ENCODE results near the gene RIC8A.
A peak's percentile ranks its signal among the peaks of the same experiment; 100 is the strongest.

RIC8A gene

DNA sequence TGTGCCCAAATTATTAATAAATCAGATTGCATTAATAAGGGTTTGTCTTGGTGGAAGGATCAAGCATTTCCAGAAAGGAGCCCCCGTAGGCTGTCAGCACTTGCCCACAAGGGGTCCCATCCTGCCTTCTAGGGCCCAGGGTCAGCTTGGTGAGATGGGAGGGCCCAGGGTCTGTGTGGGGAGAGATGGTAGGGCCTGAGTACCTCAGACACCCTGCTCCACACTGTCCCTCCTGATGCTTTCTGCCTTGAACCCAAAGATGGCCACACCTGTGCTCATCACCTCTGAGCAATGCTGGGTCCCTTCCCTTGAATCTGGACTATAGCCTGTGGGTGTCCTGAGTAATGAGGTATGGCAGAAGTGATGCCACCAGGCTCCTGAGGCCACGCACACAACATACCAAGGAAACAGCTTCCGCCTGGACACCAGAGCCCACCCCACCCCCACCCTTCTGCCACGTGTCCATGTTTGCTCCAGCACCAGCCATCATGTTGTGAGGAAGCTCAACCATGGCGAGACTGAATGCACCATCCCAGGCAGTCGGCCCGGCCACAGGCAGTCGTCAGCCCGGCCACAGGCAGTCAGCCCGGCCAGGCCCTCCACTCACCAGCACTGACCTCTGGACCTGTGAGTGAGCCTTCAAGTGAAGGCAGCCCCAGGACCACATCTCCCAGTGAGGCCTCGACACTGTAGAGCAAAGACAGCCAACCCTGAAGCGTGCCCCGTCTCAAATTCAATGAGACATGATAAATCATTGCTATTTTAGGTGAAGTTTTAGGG, 7.1 kb upstream of the RIC8A start:
- Mint-ChIP-seq H3K27me3 (no peaks in the 10 kb centered on the region), H3K27ac (peak overlapping the region; percentile 22)

DNA sequence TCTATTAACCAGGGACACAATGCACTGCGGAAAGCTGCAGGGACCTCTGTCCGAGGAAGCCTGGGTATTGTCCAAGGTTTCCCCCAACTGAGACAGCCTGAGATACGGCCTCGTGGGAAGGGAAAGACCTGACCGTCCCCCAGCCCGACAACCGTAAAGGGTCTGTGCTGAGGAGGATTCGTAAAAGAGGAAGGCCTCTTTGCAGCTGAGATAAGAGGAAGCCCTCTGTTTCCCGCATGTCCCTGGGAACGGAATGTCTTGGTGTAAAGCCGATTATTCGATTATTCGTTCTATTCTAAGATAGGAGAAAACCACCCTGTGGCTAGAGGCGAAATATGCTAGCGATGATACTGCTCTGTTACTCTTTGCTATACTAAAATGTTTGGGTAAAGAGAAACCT, 5.5 kb upstream of the RIC8A start:
- peaks cover 45% of the 10 kb centered on the region for H3K4me1 Mint-ChIP-seq (ENCODE audit: low read depth)

More for the DNA sequence above, 7.1 kb upstream of the RIC8A start:
- Mint-ChIP-seq H3K4me1 (ENCODE audit: low read depth) (peaks cover 37% of the 10 kb centered on the region), H3K9me3 (ENCODE audit: low read depth) (no peaks in the 10 kb centered on the region), H3K36me3 (no peaks in the 10 kb centered on the region), H3K4me3 (no peak overlapping the region)

DNA sequence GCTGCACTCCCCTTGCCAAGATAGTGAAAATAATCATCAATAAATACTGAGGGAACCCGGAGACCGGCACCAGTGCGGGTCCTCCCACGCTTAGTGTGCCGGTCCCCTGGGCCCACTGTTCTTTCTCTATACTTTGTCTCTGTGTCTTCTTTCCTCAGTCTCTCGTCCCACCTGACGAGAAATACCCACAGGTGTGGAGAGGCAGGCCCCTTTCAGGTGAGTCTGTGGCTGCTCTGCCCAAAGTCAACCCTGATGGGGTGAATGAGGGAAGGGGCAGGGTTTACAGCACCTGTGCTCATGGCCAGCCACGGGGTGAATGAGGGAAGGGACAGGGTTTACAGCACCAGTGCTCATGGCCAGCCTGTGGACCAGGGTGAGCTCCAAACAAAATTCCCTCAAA, 5.0 kb upstream of the RIC8A start:
- Mint-ChIP-seq H3K27me3 (no peaks in the 10 kb centered on the region), H3K36me3 (no peaks in the 10 kb centered on the region), H3K4me1 (ENCODE audit: low read depth) (peaks cover 45% of the 10 kb centered on the region), H3K9me3 (ENCODE audit: low read depth) (no peaks in the 10 kb centered on the region), H3K4me3 (peak overlapping the region; percentile 70), H3K27ac (peak overlapping the region; percentile 88)

More for the DNA sequence above, 5.5 kb upstream of the RIC8A start:
- H3K27ac Mint-ChIP-seq = peak overlapping the region; percentile 88
- no peaks in the 10 kb centered on the region for H3K9me3 Mint-ChIP-seq (ENCODE audit: low read depth)
- H3K27me3 Mint-ChIP-seq = no peaks in the 10 kb centered on the region
- H3K4me3 Mint-ChIP-seq = peak overlapping the region; percentile 70
- no peaks in the 10 kb centered on the region for H3K36me3 Mint-ChIP-seq

GRCh38 chr11:203056-203944, 4.2 kb upstream of the RIC8A start:
- H3K27ac Mint-ChIP-seq = peak overlapping the region; percentile 88
- H3K36me3 Mint-ChIP-seq = no peaks in the 10 kb centered on the region
- H3K4me1 Mint-ChIP-seq (ENCODE audit: low read depth) = peaks cover 45% of the 10 kb centered on the region
- no peaks in the 10 kb centered on the region for H3K9me3 Mint-ChIP-seq (ENCODE audit: low read depth)
- no peaks in the 10 kb centered on the region for H3K27me3 Mint-ChIP-seq
- peak overlapping the region; percentile 59 for H3K4me3 Mint-ChIP-seq

DNA sequence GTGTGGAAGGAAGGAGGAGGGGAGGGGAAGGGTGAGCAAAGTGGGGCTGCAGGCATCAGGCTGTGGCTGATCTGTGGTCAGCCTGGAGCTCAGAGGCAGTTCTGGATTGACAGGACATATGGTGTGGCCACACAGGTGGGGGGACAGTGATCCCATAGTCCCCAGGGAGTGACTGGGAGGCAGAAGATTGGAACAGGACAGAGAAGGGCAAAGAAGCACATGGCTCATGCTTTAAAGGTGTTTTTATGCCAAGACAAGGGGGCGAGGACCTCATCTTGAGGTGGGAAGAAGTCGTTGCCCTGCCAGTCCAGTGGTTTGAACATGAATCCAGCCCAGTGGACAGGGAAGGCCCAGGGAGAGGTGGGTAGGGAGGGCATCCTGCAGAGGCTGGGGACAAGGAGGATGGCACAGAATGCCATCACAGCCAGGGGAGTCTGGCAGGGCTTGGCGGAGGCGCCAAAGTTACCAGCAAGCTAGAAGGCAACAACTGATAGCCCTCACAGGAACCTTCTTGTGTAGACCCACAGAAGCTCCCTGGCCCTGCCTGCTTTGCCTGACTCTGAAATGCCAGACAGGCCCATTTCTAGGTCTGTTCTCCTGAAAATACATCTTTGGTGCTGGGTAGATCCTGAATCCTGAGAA, 3.4 kb upstream of the RIC8A start:
- no peaks in the 10 kb centered on the region for H3K27me3 Mint-ChIP-seq
- H3K36me3 Mint-ChIP-seq = no peaks in the 10 kb centered on the region
- H3K4me1 Mint-ChIP-seq (ENCODE audit: low read depth) = peaks cover 45% of the 10 kb centered on the region
- peak overlapping the region; percentile 59 for H3K4me3 Mint-ChIP-seq
- no peaks in the 10 kb centered on the region for H3K9me3 Mint-ChIP-seq (ENCODE audit: low read depth)
- peak overlapping the region; percentile 82 for H3K27ac Mint-ChIP-seq

DNA sequence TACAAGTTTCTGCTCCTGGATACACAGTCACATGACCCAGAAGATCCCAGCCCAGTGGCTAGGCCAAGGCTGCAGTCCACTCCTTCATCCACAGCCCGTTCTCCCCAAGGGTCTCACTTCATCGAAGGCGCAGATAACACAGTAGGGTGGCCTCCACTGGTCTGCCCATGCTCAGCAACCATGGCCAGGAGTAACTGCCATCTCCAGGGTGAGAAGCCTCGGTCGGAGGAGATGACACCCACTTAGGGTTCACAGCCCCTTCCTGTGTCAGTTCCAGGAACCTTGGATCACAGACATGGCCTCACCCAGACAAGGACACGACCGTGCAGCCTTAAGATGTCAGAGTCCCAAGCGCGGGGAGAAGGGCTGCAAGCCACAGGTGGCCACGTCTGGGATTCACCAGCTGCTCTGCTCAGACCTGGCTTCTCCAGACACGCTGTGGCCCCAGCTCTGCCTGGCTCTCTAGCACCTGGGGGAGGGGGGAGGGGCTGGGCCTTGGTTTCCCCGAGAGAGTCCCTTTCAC, 2.9 kb upstream of the RIC8A start:
- no peaks in the 10 kb centered on the region for H3K27me3 Mint-ChIP-seq
- no peaks in the 10 kb centered on the region for H3K36me3 Mint-ChIP-seq
- H3K27ac Mint-ChIP-seq = peak overlapping the region; percentile 66
- H3K9me3 Mint-ChIP-seq (ENCODE audit: low read depth) = no peaks in the 10 kb centered on the region
- peak overlapping the region; percentile 32 for H3K4me3 Mint-ChIP-seq
- H3K4me1 Mint-ChIP-seq (ENCODE audit: low read depth) = peaks cover 47% of the 10 kb centered on the region

- Mint-ChIP-seq H3K27me3 (no peaks in the 10 kb centered on the region), H3K36me3 (no peaks in the 10 kb centered on the region), H3K4me1 (ENCODE audit: low read depth) (peaks cover 52% of the 10 kb centered on the region), H3K4me3 (peak overlapping the region; percentile 100), H3K27ac (peak overlapping the region; percentile 98), H3K9me3 (ENCODE audit: low read depth) (no peaks in the 10 kb centered on the region)
Observed at GRCh38 chr11:205221-206001, 2.1 kb upstream of the RIC8A start.

GRCh38 chr11:206002-206384, 1.5 kb upstream of the RIC8A start:
- Mint-ChIP-seq H3K9me3 (ENCODE audit: low read depth) (no peaks in the 10 kb centered on the region), H3K36me3 (no peaks in the 10 kb centered on the region), H3K4me3 (peak overlapping the region; percentile 100), H3K4me1 (ENCODE audit: low read depth) (peaks cover 52% of the 10 kb centered on the region), H3K27me3 (no peaks in the 10 kb centered on the region), H3K27ac (peak overlapping the region; percentile 98)

- peaks cover 51% of the 10 kb centered on the region for H3K4me1 Mint-ChIP-seq (ENCODE audit: low read depth)
- no peaks in the 10 kb centered on the region for H3K9me3 Mint-ChIP-seq (ENCODE audit: low read depth)
- peaks cover 3% of the 10 kb centered on the region for H3K36me3 Mint-ChIP-seq
- peak overlapping the region; percentile 100 for H3K4me3 Mint-ChIP-seq
- H3K27ac Mint-ChIP-seq = peak overlapping the region; percentile 98
- no peaks in the 10 kb centered on the region for H3K27me3 Mint-ChIP-seq
Observed at GRCh38 chr11:206526-207207, 841 bp upstream of the RIC8A start.

DNA sequence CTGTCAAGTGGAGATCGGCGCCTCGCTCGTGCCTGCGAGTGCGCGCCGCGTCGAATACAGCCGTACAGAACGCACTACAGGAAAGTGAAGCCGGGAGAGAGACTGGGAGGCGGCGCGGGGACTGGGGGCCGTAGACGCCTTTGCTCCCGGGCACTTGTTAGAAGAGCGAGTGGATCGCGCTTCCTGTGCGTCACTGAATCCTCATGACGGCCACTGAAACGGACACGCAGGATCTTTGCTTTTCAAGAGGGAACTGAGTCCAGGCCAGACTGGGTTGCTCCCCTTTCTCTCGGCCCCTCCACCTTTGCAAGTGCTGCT, 314 bp downstream of the RIC8A start:
- Mint-ChIP-seq H3K36me3 (peaks cover 3% of the 10 kb centered on the region), H3K4me3 (peak overlapping the region; percentile 100), H3K27me3 (no peaks in the 10 kb centered on the region), H3K9me3 (ENCODE audit: low read depth) (no peaks in the 10 kb centered on the region), H3K27ac (peak overlapping the region; percentile 99), H3K4me1 (ENCODE audit: low read depth) (peaks cover 39% of the 10 kb centered on the region)

- Mint-ChIP-seq H3K4me1 (ENCODE audit: low read depth) (peaks cover 34% of the 10 kb centered on the region), H3K4me3 (peak overlapping the region; percentile 100), H3K9me3 (ENCODE audit: low read depth) (no peaks in the 10 kb centered on the region), H3K36me3 (peaks cover 5% of the 10 kb centered on the region), H3K27ac (peak overlapping the region; percentile 99), H3K27me3 (no peaks in the 10 kb centered on the region)
Observed at GRCh38 chr11:208181-208916, 841 bp downstream of the RIC8A start.

DNA sequence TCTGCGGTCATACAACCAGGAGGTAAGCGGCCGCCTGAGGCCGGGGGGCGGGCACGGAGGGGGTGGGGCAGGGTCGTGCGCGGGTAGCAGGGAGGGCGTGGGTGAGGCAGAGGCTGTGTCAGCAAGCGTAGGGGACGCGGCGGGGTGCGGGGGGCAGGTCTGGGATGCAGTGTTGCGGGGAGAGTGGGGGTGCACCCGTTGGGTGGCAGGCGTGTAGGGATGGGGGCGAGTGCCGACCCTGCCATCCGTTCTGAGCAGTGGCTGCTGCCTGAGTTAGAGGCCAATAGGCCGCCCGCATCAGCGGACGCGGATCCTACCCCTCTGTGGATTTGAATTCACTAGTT, 1.4 kb downstream of the RIC8A start:
- H3K9me3 Mint-ChIP-seq (ENCODE audit: low read depth) = no peaks in the 10 kb centered on the region
- H3K4me1 Mint-ChIP-seq (ENCODE audit: low read depth) = peaks cover 28% of the 10 kb centered on the region
- H3K27me3 Mint-ChIP-seq = no peaks in the 10 kb centered on the region
- H3K36me3 Mint-ChIP-seq = peaks cover 5% of the 10 kb centered on the region
- H3K4me3 Mint-ChIP-seq = peak overlapping the region; percentile 100
- H3K27ac Mint-ChIP-seq = peak overlapping the region; percentile 89

GRCh38 chr11:209275-210121, 2.0 kb downstream of the RIC8A start:
- H3K4me1 Mint-ChIP-seq (ENCODE audit: low read depth) = peaks cover 25% of the 10 kb centered on the region
- peak overlapping the region; percentile 100 for H3K4me3 Mint-ChIP-seq
- peaks cover 5% of the 10 kb centered on the region for H3K36me3 Mint-ChIP-seq
- H3K27me3 Mint-ChIP-seq = no peaks in the 10 kb centered on the region
- no peaks in the 10 kb centered on the region for H3K9me3 Mint-ChIP-seq (ENCODE audit: low read depth)
- H3K27ac Mint-ChIP-seq = peak overlapping the region; percentile 89
